Ascending aorta (tissue), 2 donors: Measurements from ENCODE around the gene GDF11. TPM values are rescaled to one million over a fixed set of nuclear protein-coding genes. Genes with fewer than 3 reads are reported as not detected.

ENCODE experiments used
- DNase-seq, 2 donors: peaks; one replicate each; pipeline ENCODE4 v3.0.0-alpha.2; 2019; ENCODE audit warnings: low spot score in 2 of 2
- H3K27ac ChIP-seq, 2 donors: fragments of 200-600 bp; sonication (generic); one replicate each; pipeline ENCODE4 v1.5.1; 2016 to 2017; ENCODE audit warnings: mild to moderate bottlenecking in 1 of 2
- H3K27me3 ChIP-seq: fragments of 200-600 bp; sonication (generic); one replicate; pipeline ENCODE4 v1.5.1; 2017
- H3K36me3 ChIP-seq, 2 donors: fragments of 200-600 bp; sonication (generic); one replicate each; pipeline ENCODE4 v1.5.1; 2016
- H3K4me1 ChIP-seq, 2 donors: fragments of 200-600 bp; sonication (generic); one replicate each; pipeline ENCODE4 v1.5.1; 2016 to 2017; ENCODE audit warnings: mild to moderate bottlenecking in 1 of 2
- H3K4me3 ChIP-seq, 2 donors: fragments of 200-600 bp; sonication (generic); one replicate each; pipeline ENCODE4 v1.5.1; 2016 to 2017; ENCODE audit warnings: mild to moderate bottlenecking in 1 of 2
- H3K9me3 ChIP-seq, 2 donors: fragments of 200-600 bp; sonication (generic); one replicate each; pipeline ENCODE4 v1.5.1; 2016
- CTCF ChIP-seq, 3 experiments: fragments of 200-600 bp in 2 of 3; fragments of 450-650 bp in 1 of 3; sonication (generic) in 2 of 3; IDR thresholded peaks; one replicate each; pipeline ENCODE4 v1.5.1; 2016 to 2019; ENCODE audit warnings: antibody characterized with exemption in 3 of 3, mild to moderate bottlenecking in 1 of 3, moderate library complexity in 1 of 3
- intact Hi-C: fragments of 100-400 bp; cut with DNase I; formaldehyde crosslinking; loops from one replicate; pipeline ENCODE4 v1.15.1; 2023
- total RNA-seq: library from RNA; depleted of rRNA; stranded (reverse); fragments of >200 nt; gene quantifications from one replicate; pipeline ENCODE4 v1.1.0, GENCODE V29; 2016

Gene GDF11
- total RNA-seq, 1 donor from 2014 or later: 1.6 TPM

GRCh38 chr12:55699471-55700055 is 43.4 kb upstream of the GDF11 start:
- Histone ChIP-seq H3K27ac (peak overlapping the region; percentile 42 to 47), H3K9me3 (no peaks in the 10 kb centered on the region), H3K36me3 (peaks cover 63 to 68% of the 10 kb centered on the region in 2 donors), H3K4me3 (no peak overlapping the region), H3K4me1 (peaks cover 2 to 28% of the 10 kb centered on the region in 2 donors), H3K27me3 (no peaks in the 10 kb centered on the region)
- intact Hi-C loops: loop anchor here (2.0 kb wide), 1 partner anchor 15 kb away; no protein-coding TSS in a partner anchor
- TF ChIP-seq CTCF (IDR thresholded peaks at IDR 0.05): no peak
- DNase-seq: no peak

- H3K4me1 ChIP-seq: peaks cover 2 to 32% of the 10 kb centered on the region in 2 donors
- no peak for TF ChIP-seq CTCF (IDR thresholded peaks at IDR 0.05)
- no peaks in the 10 kb centered on the region for H3K9me3 ChIP-seq
- no peaks in the 10 kb centered on the region for H3K27me3 ChIP-seq
- peaks cover 55 to 60% of the 10 kb centered on the region in 2 donors for H3K36me3 ChIP-seq
- peak overlapping the region in 1 of 2 donors; percentile 19 for H3K4me3 ChIP-seq
- intact Hi-C loops: loop anchor here (2.0 kb wide), 1 partner anchor 16 kb away; no protein-coding TSS in a partner anchor
- no peak for DNase-seq
- H3K27ac ChIP-seq: peak overlapping the region; percentile 42 to 47
Measured at GRCh38 chr12:55700255-55701018, 42.5 kb upstream of the GDF11 start.

- H3K36me3 ChIP-seq: peaks cover 30 to 35% of the 10 kb centered on the region in 2 donors
- DNase-seq: no peak
- H3K27me3 ChIP-seq: no peaks in the 10 kb centered on the region
- H3K9me3 ChIP-seq: no peaks in the 10 kb centered on the region
- intact Hi-C loops: no loop called here
- H3K4me1 ChIP-seq: peaks cover 2 to 32% of the 10 kb centered on the region in 2 donors
- no peak for TF ChIP-seq CTCF (IDR thresholded peaks at IDR 0.05)
- peak overlapping the region in 1 of 2 donors; percentile 85 for H3K4me3 ChIP-seq
- H3K27ac ChIP-seq: peak overlapping the region; percentile 92 to 95
Measured at GRCh38 chr12:55702861-55703260, 40.1 kb upstream of the GDF11 start.

GRCh38 chr12:55703288-55703687 is 39.6 kb upstream of the GDF11 start:
- peaks cover 2 to 32% of the 10 kb centered on the region in 2 donors for H3K4me1 ChIP-seq
- intact Hi-C loops: no loop called here
- peak; percentile 36 to 80 for DNase-seq
- H3K9me3 ChIP-seq: no peaks in the 10 kb centered on the region
- no peak for TF ChIP-seq CTCF (IDR thresholded peaks at IDR 0.05)
- H3K36me3 ChIP-seq: peaks cover 27 to 31% of the 10 kb centered on the region in 2 donors
- no peaks in the 10 kb centered on the region for H3K27me3 ChIP-seq
- H3K27ac ChIP-seq: peak overlapping the region; percentile 92 to 95
- peak overlapping the region; percentile 70 to 85 for H3K4me3 ChIP-seq

GRCh38 chr12:55703901-55704761 is 38.8 kb upstream of the GDF11 start:
- peaks cover 2 to 40% of the 10 kb centered on the region in 2 donors for H3K4me1 ChIP-seq
- H3K36me3 ChIP-seq: peaks cover 19 to 23% of the 10 kb centered on the region in 2 donors
- intact Hi-C loops: no loop called here
- DNase-seq: peak in 1 of 2 donors; percentile 83
- TF ChIP-seq CTCF (IDR thresholded peaks at IDR 0.05): no peak
- H3K4me3 ChIP-seq: peak overlapping the region; percentile 70 to 85
- H3K27ac ChIP-seq: peak overlapping the region; percentile 92 to 95
- no peaks in the 10 kb centered on the region for H3K9me3 ChIP-seq
- H3K27me3 ChIP-seq: no peaks in the 10 kb centered on the region
